RWPE1 (cell line): Measurements from ENCODE around the gene GPR141.
A peak's percentile ranks its signal among the peaks of the same experiment; 100 is the strongest.

ENCODE experiments used
- CTCF ChIA-PET: fragments of 350-600 bp; sonication (Branson Sonifier 250); formaldehyde crosslinking; extraction: SDS; loops from one replicate; lab custom pipeline; 2021; lab: Yijun Ruan, JAX
- POLR2A ChIA-PET: fragments of 400-600 bp; formaldehyde crosslinking; extraction: SDS; loops from one replicate; lab custom pipeline; 2020; ENCODE audit warnings: antibody characterized with exemption; ENCODE audit not compliant: low non-redundant PET; lab: Yijun Ruan, JAX
- DNase-seq: peaks from one replicate; pipeline ENCODE4 v3.0.0; 2012; ENCODE audit warnings: low spot score
- H3K27ac ChIP-seq: fragments of 450-650 bp; 2 replicates; pipeline ENCODE4 v1.5.1; 2017
- TF ChIP-seq, protein P1 (sequence below): fragments of 450-650 bp; conservative IDR thresholded peaks from 2 replicates; pipeline ENCODE4 v1.5.1; 2017; ENCODE audit warnings: low read depth, mild to moderate bottlenecking

GPR141 gene

DNA sequence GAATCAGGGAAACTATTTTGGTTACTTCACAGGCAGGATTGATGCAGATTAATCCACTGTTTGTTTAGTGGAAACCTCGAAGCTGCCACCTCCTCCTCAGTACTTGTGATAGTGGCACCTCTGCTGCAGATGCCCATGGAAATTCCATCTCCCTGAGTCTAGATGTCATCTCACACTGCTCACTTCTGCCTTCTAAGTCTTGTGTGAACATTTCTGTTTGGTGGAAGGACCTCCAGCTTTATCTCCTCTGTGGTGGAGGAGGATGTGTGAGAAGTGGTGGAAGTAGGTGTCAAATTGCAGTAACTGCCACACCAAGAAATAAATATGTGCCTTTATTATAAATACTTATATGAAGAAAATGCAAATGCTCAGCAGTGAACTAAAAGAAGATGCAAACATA, 25.8 kb upstream of the GPR141 start:
- ChIA-PET CTCF (no interaction called here), POLR2A (no interaction called here)
- no peak for DNase-seq
- TF ChIP-seq, protein P1, sequence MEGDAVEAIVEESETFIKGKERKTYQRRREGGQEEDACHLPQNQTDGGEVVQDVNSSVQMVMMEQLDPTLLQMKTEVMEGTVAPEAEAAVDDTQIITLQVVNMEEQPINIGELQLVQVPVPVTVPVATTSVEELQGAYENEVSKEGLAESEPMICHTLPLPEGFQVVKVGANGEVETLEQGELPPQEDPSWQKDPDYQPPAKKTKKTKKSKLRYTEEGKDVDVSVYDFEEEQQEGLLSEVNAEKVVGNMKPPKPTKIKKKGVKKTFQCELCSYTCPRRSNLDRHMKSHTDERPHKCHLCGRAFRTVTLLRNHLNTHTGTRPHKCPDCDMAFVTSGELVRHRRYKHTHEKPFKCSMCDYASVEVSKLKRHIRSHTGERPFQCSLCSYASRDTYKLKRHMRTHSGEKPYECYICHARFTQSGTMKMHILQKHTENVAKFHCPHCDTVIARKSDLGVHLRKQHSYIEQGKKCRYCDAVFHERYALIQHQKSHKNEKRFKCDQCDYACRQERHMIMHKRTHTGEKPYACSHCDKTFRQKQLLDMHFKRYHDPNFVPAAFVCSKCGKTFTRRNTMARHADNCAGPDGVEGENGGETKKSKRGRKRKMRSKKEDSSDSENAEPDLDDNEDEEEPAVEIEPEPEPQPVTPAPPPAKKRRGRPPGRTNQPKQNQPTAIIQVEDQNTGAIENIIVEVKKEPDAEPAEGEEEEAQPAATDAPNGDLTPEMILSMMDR, result no peak
- H3K27ac ChIP-seq, result no peak overlapping the region

DNA sequence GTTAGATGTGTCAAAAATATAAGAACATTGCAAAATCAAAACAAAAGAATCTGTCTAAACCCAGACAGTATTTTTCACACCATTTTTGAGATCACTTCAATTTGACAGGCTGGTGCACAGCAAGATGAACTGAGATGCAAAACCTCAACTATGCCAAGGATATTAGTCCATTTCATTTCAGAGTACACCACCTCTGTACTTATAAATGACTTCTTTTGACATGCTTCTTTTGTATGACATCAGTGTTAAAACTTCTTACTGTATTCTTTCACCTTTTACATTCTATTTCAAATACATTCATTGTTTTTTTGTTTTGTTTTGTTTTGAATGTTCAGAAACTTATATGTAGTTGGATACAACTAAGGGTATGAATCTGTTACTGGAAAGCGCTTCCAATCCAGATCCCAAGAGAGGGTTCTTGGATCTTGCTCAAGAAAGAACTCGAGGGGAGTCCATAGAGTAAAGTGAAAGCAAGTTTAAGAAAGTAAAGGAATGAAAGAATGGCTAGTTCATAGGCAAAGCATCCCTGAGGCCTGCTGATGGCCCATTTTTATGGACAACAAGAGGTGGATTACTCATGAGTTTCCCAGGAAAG, 23.5 kb upstream of the GPR141 start:
- ChIA-PET POLR2A (no interaction called here), CTCF (no interaction called here)
- no peak for DNase-seq
- H3K27ac ChIP-seq, result no peak overlapping the region
- TF ChIP-seq, protein P1, result no peak

DNA sequence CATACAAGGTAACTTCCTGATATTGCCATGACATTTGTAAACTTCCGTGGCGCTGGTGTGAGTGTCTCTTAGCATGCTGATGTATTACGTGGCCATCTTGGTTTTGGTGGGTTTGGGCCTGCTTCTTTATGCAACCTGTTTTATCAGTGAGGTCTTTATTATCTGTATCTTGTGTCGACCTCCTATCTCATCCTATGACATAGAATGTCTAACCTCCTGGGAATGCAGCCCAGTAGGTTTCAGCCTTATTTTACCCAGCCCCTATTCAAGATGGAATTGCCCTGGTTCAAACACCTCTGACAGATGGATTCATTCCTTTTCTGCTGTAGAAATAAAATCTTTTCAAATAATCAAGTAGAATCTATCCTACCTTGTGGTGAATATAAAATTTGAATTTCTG, 23.0 kb upstream of the GPR141 start:
- TF ChIP-seq, protein P1, result no peak
- ChIA-PET CTCF (no interaction called here), POLR2A (no interaction called here)
- DNase-seq, result no peak
- H3K27ac ChIP-seq, result no peak overlapping the region

DNA sequence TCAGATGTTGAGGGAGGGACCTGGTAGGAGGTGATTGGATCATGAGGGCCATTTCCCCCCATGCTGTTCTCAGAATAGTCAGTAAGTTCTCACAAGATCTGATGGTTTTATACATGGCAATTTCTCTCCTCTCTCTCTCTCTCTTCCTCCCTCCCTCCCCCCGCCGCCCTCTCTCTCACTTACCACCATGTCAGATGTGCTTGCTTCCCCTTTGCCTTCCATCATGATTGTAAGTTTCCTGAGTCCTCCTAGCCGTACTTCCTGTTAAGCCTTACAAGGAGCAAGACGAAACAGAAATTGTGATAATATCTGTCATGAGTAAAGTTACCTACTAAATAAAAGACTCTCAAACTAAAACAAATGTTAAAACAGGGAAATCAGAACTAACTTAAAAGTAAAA, 19.9 kb upstream of the GPR141 start:
- ChIA-PET CTCF (interaction anchor here (0.8 kb wide), 1 partner anchor 153 kb away, joined by 4 read pairs; no protein-coding TSS in a partner anchor), POLR2A (no interaction called here)
- H3K27ac ChIP-seq, result no peak overlapping the region
- no peak for DNase-seq
- TF ChIP-seq, protein P1, result no peak

DNA sequence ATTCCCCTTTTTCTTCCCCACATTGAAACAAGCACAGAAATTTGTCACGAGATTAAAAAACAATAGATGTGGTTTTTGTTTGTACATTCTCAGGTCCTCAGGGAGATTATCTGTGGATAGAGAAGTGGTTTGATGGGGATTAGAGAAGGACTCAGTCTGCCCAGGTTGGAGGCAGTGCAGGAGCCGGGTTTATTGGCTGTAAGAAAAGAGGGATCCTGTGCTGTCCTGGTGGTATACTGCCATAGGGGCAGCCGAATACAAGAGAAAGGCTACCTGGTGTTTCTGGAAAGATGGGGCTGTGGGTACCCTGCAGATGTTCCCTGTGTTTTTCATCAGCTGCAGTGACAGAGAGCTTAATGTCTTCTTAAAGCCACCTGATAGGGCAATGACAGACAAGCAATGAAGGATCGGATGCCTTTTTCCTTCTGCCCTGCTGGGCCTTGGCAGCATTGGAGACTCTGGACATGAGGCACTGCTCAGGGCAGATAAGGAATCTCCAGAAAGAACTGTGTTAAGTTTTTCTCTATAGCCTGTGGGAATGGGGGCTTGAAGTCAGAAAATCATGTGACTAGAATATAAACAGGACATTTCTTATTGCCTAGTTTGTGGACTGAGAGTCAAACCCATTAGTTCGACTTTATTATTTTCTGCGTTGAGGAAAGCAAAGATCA, 18.1 kb upstream of the GPR141 start:
- H3K27ac ChIP-seq, result no peak overlapping the region
- POLR2A ChIA-PET, result no interaction called here
- CTCF ChIA-PET, result interaction anchor here (0.6 kb wide), 1 partner anchor 86 kb away, joined by 3 read pairs; no protein-coding TSS in a partner anchor
- TF ChIP-seq, protein P1, result no peak
- DNase-seq, result no peak

DNA sequence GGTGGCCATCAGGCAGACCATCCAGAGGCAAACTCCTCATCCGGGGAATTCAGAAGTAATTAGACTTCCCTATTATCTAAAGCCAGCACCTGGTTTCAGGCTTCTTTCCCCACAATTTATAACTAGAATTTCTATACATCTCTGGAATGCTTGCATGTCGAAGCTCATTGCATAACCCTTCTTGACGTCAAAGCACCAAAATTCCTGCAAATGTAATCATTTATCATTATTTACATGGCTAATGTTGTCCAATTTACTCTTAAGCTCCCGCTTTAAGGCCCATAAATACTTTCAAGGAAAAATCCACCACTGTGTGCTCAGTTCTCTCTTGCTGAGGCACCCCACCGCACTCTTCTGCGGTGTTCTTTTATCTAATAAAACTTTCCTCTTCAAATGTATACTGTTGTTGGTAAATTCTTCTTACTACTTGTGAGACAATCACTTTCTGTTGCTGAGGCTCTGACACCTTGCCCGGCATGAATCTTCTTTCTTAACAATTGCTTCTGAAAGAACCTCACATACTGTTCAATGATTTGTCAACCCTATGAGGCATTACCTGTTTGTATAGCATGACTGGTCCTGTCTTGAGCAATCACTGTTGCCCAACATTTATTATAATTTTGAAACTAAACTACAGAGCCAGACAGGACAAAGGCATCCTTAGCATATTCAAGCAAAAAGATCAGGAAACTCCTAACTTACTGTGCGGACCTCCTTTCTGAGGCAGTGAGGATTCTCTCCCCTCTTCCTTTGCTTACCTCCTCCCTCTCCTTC, 17.4 kb upstream of the GPR141 start:
- CTCF ChIA-PET, result no interaction called here
- H3K27ac ChIP-seq, result no peak overlapping the region
- POLR2A ChIA-PET, result no interaction called here
- DNase-seq, result peak; percentile 38
- TF ChIP-seq, protein P1, result no peak
